Measurements from ENCODE around the gene AZI2. TPM values are rescaled to one million over a fixed set of nuclear protein-coding genes. Genes with fewer than 3 reads are reported as not detected.

AZI2 gene
- total and polyA plus RNA-seq, 10 of the 15 experiments (the other 5 are each of a cell fraction or from before 2014, with no cell fraction given), result 19.9 to 91.7 (median 35.5) TPM

- Histone ChIP-seq H3K27ac (ENCODE audit: control insufficient read depth, insufficient read depth) (no peak overlapping the region), H4K20me1 (ENCODE audit: control insufficient read depth, insufficient read depth) (no peaks in the 10 kb centered on the region), H3K4me3 (peak overlapping the region; percentile 52), H3K9me3 (replicated peaks; ENCODE audit: control insufficient read depth, insufficient read depth, low read length) (no peaks in the 10 kb centered on the region), H2AFZ (ENCODE audit: control insufficient read depth, low read depth, low read length) (no peak overlapping the region), H3K9ac (ENCODE audit: control insufficient read depth, insufficient read depth, low read length) (no peak overlapping the region), H3K4me2 (ENCODE audit: control insufficient read depth, insufficient read depth) (peak overlapping the region; percentile 51), H3K79me2 (ENCODE audit: control insufficient read depth, insufficient read depth, low read length) (peaks cover 70% of the 10 kb centered on the region), H3K4me1 (ENCODE audit: control insufficient read depth, insufficient read depth, low read length) (no peaks in the 10 kb centered on the region), H3K36me3 (ENCODE audit: control insufficient read depth in 2 of 2, insufficient read depth in 2 of 2, low read length in 1 of 2) (no peaks in the 10 kb centered on the region), H3K27me3 (replicated peaks in 1 of 2; ENCODE audit: control insufficient read depth in 2 of 2, insufficient read depth in 2 of 2, low read length in 1 of 2) (no peaks in the 10 kb centered on the region)
- TF ChIP-seq BHLHE40 (IDR thresholded peaks at IDR 0.05; ENCODE audit: borderline replicate concordance in 1 of 2, low read depth in 2 of 2, low read length in 1 of 2), result no peak
- TF ChIP-seq STAT3 (IDR thresholded peaks at IDR 0.05; ENCODE audit: low read depth, low read length), result no peak
- no peak for TF ChIP-seq TARDBP (IDR thresholded peaks at IDR 0.05; ENCODE audit: borderline replicate concordance)
- no peak for TF ChIP-seq CTCF (IDR thresholded peaks at IDR 0.05 in 2 of 3, conservative IDR thresholded peaks at IDR 0.05 in 1 of 3; ENCODE audit: control insufficient read depth in 2 of 3, extremely low read depth in 1 of 3, insufficient read depth in 1 of 3, low read depth in 3 of 3, low read length in 3 of 3)
- no peak for TF ChIP-seq ZNF384 (IDR thresholded peaks at IDR 0.05; ENCODE audit: borderline replicate concordance, low read depth, low read length)
- TF ChIP-seq ZBTB33 (IDR thresholded peaks at IDR 0.05), result no peak
- TF ChIP-seq GABPA (IDR thresholded peaks at IDR 0.05; ENCODE audit: low read depth), result no peak
- no peak for TF ChIP-seq FOS (IDR thresholded peaks at IDR 0.05; ENCODE audit: borderline replicate concordance, extremely low read depth, insufficient read length)
- TF ChIP-seq ZNF24 (IDR thresholded peaks at IDR 0.05), result no peak
- no peak for TF ChIP-seq NFIC (IDR thresholded peaks at IDR 0.05; ENCODE audit: low read depth, low read length)
- TF ChIP-seq MXI1 (IDR thresholded peaks at IDR 0.05; ENCODE audit: low read depth, low read length), result no peak
- TF ChIP-seq ATF3 (IDR thresholded peaks at IDR 0.05; ENCODE audit: borderline replicate concordance, extremely low read depth, low read depth, low read length), result no peak
- TF ChIP-seq RAD51 (IDR thresholded peaks at IDR 0.05), result no peak
- TF ChIP-seq NR2F1 (conservative IDR thresholded peaks at IDR 0.05), result no peak
- no peak for TF ChIP-seq SKIL (IDR thresholded peaks at IDR 0.05; ENCODE audit: low read depth, poor library complexity, severe bottlenecking)
- TF ChIP-seq NFXL1 (IDR thresholded peaks at IDR 0.05; ENCODE audit: borderline replicate concordance), result no peak
- ChIA-PET SMC1A (ENCODE audit: uncharacterized antibody, unreplicated experiment) (interaction anchor here (1.4 to 4.6 kb wide), 4 partner anchors 12 to 633 kb away, joined by 3 to 37 read pairs (median 6); no protein-coding TSS in a partner anchor), RAD21 (ENCODE audit: unreplicated experiment) (interaction anchor here (3.6 kb wide), 2 partner anchors 19 to 633 kb away, joined by 21 to 44 read pairs; no protein-coding TSS in a partner anchor), POLR2A (no interaction called here), CTCF (interaction anchor here (3.6 kb wide), 1 partner anchor 18 kb away, joined by 35 read pairs; no protein-coding TSS in a partner anchor)
- DNase-seq (ENCODE audit: low read depth, low spot score), result no peak
- in situ Hi-C loops (cut with MboI) (loop anchor here (10.0 to 25.0 kb wide), 2 partner anchors 861 to 1208 kb away; partner anchors contain the start of gene SLC4A7), intact Hi-C loops (cut with micrococcal nuclease; ENCODE audit: unreplicated experiment) (loop anchor here (10.0 kb wide), 1 partner anchor 861 kb away; the partner anchor contains the start of gene SLC4A7)
- 92% methylated on average over 1 of the region's 1 CpG for WGBS (ENCODE audit: insufficient coverage, insufficient replicate concordance, low lambda C conversion rate, missing lambda C conversion rate)
- no peak for ATAC-seq
- FAIRE-seq, result no peak
- no TSS peak for BruUV-seq (replicated peaks)
Observed at GRCh38 chr3:28345690-28346089, 2.9 kb downstream of the AZI2 start.

Measured in GM12878 (cell line).